ENCODE data around the gene NMUR1.

NMUR1 gene

DNA sequence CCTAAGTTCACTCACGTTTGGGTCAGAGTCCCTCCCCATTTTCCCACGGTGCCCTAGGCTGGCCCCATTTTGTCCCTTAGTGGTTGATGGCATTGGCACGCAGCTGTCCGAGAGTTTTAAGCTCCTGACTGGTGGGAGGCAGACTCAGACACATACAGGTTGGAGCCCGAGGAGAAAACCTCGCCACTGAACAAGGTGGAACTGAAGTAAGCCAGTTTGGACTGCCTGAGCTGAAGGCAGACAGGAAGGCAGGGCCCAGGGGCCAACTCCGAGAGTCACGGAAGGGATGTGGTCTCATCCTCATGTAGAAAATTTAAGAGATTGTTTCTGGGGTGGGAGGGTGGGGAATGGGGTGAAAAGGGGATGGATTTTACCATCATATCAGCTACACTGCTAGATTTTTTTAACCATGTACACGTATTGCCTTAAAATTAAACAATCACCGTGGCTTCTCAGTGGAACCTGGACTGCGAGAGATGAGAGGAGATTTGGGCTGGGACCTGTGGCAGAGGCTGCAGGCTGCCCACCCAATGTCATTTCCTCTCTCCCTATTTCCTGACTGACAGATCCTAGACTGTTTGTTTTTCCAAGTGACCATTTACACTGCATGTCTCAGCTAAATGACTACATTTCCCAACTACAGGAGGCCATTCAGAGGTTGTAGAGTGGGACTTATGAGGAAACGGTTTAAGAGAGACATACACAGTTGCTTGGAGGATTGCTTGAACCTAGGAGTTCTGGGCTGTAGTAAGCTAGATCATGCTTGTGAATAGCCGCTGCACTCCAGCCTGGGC, 19.4 kb upstream of the NMUR1 start:
- DNase-seq, result no peak

DNA sequence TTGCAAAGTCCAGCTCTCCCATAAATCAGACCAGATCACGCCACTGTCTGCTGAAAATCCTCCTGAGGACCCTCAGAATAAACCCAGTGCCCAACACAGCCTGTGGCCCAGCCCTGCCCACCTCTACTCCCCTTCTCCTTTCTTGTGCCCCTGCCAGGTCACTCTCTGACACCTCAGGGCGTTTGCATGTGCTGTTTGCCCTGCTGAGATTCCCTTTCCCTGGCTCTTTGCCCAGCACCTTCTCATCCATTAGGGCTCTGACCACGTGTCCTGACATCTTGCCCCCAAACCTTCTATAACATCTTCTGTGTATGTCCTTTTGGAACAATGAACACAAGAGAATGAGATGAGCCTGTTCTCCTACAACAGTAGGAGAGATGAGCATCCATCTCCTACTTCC, 18.5 kb upstream of the NMUR1 start:
- no peak for DNase-seq

DNA sequence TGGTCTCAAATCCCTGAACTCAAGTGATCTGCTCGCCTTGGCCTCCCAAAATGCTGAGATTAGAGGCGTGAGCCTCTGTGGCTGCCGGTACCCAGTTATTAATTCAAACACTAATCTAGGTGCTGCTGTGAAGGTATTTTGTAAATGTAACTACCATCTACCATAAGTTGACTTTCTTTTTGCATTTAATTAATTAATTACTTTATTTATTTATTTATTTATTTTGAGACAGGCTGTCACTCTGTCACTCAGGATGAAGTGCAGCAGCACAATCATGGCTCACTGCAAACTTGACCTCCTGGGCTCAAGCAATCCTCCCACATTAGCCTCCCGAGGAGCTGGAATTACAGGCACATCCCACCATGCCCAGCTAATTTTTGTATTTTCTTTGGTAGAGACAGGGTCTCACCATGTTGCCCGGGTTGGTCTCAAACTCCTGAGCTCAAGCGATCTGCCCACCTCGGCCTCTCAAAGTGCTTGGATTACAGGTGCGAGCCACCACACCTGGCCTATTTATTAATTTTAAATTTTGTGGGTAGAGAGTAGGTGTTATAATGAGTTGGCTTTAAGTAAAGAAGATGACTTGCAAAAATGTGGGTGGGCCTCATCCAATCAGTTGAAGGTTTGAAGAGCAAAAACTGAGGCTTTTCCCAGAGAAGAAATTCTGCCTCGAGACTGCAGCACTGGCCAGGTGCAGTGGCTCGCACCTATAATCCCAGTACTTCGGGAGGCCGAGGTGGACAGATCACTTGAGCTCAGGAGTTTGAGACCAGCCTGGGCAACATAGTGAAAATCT, 17.3 kb upstream of the NMUR1 start:
- no peak for DNase-seq

DNA sequence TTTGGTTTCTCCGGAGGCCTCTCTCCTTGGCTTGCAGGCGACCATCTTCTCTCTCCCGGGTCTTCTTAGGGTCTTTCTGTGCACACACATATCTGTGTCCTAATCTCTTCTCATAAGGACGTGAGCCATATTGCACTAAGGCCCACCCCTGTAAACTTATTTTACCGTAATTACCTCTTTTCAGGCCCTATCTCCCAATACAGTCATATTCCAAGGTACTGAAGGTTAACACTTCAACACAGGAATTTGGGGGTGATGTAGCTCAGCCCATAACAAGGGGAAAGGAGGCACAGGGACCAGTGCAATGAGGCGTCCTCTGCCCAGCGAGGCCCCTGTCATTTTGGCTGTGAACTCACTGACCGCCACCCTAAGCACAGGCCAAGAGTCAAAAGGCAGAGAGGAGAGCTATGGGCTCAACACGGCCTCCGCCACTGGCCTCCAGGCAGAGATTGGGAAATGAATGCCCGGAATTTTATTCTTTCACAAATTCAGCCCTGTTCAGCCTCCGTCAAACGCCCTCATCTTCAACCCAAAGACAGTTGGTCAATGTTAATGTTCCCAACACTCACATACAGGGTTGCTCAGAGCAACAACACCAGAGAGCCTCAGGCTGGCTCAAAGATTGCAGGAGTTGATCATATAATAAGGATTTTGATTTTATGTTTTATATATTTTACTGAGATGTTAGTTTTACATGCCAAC, 15.9 kb upstream of the NMUR1 start:
- no peak for DNase-seq

DNA sequence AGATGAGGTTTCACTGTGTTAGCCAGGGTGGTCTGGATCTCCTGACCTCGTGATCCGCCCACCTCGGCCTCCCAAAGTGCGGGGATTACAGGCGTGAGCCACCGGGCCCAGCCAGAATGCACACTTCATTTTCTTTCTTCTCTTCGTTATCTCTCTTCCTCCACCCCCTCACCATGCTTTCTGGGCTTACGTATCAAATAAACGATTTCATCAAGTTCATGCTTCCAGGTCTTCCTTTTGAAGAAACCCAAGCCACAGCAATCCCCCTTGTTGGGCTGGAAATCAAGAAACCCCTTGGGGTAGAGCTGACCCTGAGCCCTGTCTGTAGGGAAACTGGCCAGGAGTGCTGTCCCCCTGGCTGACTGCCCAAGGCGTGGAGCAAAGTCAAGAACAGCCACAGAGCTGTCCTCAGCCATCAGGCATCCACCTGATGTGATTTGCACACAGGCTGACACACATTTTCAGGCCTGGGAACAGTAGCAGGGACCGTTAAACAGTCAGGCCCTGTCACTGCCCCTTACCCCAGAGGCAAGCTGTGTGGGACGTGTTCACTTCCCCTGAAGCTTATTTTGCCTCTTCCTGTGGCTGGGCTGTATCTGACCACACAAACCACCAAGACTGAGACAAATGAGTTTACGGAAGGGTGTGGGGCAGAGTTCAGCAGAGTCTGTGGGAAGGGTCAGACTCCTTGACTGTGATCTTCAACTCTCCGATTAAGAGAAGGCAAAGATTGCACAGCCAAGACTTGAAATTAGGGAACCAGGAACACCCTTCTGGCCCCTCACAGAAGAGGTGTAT, 15.1 kb upstream of the NMUR1 start:
- DNase-seq, result no peak

DNA sequence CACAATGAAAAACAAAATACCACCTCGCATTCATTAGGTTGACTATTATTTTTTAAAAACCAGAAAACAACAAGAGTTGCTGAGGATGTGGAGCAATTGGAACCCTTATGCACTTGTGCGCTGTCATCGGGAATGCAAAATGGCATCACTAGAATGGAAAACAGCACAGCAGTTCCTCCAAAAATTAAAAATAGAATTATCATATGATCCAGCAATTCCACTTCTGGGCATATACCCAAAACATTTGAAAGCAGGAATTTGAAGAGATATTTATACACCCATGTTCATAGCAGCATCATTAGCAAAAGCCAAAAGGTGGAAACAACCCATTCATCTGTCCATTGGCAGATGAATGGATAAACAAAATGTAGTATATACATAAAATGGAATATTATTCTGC, 11.9 kb upstream of the NMUR1 start:
- no peak for DNase-seq

DNA sequence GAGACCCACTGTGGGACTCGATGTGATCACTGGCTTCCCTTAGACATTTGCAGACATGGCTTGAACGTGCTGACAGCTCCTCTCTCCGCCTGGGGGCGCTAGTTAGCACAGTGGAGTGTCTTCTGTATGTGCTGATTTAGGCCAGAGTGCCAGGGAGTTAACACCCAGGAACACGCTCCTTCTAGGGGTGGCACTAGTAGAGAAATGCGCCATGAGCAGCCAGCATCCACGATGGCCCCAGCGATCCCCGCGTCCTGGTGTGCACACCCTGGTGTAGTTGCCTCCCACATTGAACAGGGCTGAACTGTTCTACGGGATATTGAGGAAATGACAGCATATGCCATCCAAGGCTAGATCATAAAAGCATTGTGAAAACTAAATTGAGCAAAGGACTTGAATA, 11.4 kb upstream of the NMUR1 start:
- no peak for DNase-seq

DNA sequence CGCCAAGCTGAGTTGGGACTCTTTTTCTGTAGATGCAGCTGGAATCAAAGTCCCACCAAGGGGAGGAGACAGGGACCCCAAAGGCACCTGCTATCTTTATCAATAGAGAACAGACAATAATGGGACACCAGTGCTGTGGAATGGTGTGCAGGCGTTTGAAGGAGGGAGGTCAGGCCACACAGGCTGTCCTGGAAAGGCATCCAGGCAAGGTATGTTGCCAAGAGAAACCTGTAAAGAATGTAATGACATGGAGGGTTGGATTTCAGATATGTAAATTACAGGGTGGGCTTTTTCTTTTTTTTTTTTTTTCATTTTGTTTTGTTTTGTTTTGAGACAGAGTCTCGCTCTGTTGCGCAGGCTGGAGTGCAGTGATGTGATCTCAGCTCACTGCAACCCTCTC, 9.7 kb upstream of the NMUR1 start:
- DNase-seq, result no peak

DNA sequence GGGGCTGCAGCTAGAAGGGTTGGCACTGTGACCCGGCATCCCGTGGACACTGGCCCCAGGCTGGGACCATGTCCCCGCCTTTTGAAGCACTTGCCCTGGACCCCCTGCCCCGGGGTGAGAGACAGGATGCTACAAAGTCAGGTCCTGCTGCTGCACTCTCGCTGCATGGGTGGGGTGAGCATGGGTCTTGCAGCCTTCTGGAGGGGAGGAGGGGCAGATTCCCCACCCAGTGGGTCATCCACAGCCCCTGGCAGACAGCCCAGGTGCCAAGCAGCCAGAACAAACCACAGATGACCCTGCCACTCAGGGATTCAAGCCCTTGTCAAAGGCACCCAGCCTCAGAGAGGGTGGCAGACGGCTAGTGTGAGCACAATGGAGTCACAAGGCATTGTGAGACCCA, 5.7 kb upstream of the NMUR1 start:
- DNase-seq, result no peak

DNA sequence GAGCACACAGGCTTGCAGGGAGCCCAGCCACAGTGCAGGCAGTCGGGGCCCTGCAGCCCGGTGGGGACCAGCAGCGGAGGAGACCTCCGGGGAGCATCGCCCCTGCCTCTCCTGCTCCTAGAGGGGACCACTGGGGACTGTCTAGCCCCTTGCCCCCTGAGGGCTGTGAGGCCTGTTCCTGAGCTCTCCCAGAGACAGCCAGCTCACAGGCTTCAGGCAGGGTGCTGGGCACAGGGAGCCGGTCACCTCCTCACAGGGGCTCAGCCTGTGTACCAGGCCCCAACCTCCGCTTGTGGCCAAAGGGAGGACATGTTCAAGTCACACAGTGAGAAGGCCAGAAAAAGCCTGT, 3.5 kb upstream of the NMUR1 start:
- no peak for DNase-seq

DNA sequence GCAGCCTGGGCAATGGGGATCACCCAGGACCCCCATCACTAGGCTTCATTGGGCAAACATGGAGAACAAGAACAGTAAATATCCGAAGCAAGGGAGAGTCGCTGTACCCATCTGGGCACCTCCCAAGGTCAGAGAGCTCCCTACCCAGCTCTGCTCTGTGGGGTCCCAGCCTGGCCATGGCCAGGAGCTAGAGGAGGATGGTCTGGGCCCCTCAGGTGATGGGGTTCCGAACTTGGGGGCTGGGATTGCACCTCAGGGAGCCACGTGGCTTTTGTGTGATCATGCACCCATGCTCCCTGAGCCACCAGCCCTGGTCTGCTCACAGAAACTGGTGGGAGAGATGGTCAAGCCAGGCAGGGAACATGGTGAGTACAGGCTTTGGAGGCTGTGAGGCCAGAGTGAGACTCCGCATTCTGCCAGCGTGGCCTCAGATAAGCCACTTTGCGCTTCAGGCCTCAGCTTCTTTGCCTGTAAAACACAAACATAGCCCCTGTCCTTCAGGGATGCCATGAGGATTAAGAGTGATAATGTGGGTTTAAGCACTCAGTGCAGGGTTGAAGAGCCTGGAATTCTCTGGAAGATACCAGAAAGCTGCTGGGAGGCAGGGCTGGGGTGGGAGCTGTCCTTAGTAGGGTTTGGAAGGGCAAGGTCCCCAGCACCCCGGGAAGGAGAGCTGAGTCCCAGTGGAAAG, 3.0 kb upstream of the NMUR1 start:
- no peak for DNase-seq

DNA sequence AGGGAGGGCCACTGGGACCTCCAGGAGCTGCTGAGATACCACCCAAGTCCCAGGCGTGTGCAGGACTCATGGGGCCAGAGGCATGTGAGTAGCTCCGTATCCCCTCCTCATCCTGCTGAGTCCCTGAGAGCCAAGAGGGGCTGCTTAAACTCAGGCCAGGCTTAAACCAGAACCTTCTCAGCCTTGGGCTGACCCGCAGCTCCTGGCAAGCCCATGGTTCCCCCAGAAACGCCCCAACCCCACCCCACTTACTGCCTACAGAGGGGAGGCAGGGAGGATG, 2.5 kb upstream of the NMUR1 start:
- no peak for DNase-seq

DNA sequence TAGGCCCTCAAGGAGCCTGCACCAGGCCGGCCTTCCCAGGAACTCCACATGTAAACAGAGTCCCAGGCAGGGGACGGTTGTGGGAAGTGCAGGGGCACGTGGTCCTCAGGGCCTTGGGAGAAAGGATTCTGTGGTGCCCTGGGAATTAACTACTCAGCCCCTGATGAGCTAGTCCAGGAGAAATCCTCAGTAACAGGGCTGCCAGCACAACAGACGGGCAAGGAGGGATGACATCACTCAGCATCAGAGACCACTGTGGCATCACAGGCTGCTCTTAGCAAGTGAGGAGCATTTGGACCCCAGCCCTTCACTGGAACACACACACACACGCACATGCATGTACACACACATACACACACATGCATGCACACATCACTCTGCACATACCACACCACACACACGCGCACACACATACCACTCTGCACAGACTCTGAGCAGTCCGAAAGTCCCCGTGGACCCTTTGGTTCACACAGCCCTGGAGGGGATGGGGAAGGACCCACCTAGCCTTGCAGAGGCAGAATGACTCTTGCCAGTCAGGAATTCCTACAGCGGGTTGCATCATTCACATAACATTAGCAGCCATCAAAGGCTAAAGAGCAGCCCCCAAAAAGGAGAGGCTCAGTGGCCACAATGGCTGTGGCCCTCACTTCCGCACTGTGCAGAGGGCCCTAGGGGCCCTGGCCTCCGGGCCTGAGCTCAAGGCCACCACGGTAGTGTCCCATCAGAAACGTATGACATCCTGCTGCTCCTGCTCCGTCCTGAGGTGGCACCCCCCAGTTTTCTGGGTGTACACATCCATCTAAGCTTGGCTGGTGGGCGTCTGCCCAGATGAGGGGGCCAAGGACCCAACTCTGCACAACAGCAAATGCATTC, 1.9 kb upstream of the NMUR1 start:
- DNase-seq, result no peak

DNA sequence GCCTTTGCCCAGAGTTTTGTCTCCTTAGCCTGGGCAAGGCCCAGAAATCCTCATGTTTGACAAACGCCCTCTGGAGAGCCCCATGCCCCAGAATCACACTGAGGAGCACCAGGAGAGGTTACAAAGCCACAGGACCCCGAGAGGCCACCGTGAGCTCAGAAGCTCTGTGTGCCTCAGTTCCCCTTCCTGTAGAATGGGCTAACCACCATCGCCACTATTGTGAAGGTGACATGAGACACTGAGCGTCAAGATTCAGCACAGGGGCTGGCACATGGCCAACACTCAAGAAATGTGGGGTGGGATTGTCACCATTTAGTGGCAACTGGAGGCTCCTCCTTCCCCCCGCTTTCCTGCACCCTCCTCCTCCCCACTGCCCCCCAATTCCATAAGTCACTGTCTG, 1.2 kb upstream of the NMUR1 start:
- no peak for DNase-seq

DNA sequence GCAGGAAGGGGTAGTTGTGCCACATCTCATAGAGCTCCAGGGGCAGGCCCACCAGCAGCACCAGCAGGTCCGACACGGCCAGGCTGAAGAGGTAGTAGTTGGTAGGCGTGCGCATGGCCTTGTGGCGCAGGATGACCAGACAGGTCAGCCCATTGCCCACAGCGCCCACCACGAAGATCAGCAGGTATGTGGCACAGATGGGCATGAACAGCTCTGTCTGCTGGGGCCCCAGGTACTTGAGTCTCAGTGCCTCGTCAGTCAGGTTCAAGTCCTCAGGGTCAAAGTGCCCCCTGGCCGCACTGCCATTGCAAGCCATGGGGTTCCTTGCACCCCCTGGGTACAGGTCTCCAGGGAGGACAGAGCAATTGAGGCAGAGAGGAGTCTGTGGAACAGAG, 1.6 kb downstream of the NMUR1 start:
- no peak for DNase-seq

DNA sequence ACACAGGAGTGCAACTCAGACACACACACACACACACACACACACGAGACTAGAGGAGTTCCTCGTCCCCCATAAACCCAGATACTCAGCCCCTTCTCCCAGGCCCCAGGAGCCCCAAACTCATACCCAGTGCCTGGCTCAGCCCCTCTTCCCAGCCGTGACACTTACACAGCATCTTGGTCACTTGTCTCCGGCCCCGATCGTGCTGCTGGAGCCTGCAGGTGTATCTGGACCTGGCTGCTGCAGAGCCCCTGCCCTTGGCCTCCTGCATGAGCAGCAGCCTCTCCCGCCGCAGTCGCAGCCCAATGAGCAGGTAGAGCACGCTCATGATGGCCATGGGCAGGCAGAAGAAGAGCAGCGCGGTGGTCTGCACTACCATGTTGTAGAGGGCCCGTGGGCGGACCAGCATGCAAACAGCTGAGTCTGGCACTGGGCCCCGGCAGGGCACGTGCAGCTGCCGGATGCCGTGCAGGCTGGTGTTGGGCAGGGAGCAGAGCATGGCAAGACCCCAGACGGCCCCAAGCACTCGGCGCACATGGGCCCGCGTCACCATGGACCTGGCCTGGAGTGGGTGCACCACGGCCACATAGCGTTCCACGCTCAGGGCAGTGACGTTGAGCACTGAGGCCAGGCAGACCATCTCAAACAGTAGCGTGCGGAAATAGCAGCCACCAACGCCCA, 2.1 kb downstream of the NMUR1 start:
- DNase-seq, result no peak

DNA sequence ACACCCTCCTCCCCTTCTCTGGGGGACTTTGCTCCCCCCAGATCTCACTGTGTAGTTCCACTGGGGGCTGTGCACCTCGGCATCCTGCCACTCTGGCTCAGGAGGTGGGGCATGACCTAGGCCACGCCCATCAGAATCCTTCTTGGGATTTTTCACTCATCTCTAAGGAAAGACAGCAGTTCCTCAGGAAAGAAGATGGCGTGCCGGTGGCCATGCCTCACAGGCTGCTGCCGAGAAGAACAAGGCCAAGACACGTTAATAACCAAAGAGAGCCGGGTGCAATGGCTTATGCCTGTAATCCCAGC, 3.2 kb downstream of the NMUR1 start:
- no peak for DNase-seq

DNA sequence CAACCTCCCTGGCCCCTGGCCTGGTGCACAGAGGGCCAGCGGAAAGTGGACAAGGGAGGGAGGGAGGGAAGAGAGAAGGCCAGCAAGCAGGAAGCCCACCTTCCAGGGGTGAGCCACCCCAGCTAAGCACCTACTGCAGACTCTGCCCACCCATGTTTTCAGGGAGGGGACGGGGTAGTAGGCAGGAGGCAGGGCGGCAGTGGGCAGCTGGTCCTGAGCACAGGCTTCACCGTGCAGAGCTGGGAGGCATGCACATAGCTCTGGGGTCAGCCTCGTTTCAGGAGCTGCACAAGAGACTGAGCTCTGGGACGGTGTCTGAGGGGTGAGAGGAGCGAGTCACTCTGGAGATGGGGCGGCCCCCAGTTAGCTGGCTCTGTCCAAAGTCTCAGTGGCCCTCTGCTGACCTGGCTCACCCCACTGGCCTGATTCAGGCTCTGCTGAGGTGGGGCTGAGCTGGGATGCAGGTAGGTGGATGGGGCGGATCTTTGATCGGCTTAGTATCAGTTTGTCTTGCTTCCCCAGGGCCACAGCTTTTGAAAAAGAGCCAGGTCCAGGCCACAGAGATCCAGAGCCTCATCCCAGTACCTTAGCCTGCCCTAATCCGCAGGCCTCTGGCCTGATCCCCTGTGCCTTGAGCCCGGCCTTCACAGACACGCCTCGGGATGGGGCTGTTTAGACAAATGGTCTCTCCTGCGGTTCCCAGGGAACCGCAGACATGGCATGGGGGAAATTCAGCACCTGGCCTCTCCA, 3.7 kb downstream of the NMUR1 start:
- no peak for DNase-seq

DNA sequence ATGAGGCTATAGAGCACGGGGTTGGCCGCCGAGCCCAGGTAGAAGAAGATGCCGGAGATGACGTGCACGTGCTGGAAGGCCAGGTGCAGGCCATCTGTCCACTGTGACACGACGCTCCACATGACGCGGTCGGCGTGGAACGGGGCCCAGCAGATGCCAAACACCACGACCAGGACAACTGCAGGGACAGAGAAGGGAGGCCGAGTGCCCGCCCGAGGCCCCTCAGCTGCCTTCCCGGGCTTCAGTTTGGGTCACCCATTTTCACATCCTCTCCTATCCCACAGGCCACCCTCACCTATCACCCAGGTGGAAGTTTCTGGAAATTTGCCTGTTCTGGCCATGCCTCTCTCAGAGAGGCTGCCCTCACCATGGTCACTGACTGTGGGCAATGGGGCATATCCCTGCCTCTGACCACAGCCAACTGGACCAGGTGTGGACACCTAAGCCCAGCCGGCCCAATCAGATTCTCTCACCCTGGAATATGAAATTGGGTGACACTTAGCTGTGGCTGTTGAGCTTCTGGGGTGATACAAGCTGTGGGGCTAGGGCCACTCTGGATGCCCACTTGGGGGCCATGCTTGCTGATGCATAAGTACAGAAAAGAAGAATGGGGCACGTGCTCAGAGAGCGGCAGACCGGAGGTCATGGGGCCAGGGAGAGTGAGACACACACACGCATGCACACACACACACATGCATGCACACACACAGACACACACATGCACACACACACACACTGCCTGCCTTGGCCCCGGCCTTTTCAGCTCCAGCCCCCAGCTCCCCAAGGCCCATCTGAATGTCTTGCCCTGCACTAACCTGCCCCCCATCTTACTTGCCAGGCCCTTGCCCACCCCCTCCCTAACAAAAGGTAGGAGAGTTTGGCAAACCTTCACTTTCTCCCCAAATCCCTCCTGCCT, 4.7 kb downstream of the NMUR1 start:
- DNase-seq, result no peak
